HUDEP-2 (cell line): Measurements from ENCODE around the gene SYT1.
"Not testable (repeated sequence)": the region's sequence is repeated elsewhere in the genome, so short reads cannot be mapped to it uniquely, and the experiment has no call there.

ENCODE experiments used
- DNase-seq, 76 experiments: peaks; one replicate each; lab custom pipeline; 2025; ENCODE audit not compliant: unreplicated experiment in 76 of 76; lab: John Stamatoyannopoulos, UW

Gene SYT1

DNA sequence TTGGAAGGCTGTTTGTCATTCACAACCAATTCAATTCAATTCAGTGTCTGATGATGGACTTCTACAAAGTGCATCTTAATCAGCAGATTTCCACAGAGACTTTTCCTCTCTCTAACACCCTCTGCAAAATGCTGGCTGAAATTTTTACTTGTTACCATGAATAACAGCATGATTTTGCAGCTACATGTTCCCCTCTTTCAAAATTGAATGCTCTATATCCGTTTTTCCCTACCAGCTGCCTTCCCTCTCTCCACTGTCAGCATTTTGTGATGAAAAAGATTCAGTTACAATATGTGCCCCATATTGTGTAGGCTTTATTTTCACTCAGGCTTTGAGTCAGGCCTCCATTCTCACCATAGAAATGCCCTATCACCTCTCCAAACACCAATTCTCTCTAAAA is 334.6 kb downstream of the SYT1 start:
- no peak for DNase-seq

DNA sequence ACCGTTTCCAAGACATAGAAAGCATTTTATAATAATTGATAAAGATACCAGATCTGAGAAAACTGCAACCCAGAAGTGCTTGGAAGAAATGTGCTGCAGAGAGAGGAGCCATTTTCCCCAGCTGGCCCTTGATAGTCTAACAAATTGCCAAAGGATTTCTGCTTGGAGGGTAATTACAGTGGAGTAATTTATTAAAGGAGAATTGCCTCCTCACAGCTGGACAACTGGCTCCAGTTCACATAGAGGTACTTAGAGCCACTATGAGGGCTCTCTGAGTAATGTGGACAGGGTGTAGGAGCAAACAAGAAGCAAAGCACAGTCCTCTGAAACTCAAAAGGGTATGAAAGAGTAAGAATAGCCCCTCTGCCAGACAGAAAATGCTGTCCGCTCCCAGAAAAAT is 335.6 kb downstream of the SYT1 start:
- no peak for DNase-seq

DNA sequence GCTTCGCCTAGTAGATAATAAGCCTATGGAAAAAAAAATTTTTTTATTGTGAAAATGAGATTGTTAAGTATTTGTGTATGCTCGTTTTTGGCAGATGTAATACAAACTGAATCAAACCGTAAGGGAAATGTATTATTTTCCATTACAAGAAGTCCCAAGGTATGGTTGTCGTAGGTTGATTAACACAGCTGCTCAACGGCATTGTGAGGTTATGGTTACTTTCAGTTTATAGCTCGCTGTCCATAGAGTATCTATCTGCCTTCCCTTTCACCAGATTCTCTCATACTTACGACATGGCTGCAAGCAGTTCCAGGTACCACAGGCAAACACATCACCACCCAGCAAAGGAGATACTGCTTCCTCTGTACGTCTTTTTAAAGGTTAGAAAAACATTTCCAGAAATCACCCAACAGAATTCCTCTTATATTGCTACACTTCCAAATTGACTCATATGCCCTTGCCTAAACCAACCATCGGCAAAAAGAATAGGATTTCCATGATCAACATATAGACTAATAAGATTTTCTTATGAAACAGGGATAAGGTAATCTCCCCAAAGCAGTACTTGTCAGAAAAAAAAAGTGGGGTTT is 338.6 kb downstream of the SYT1 start:
- no peak for DNase-seq

DNA sequence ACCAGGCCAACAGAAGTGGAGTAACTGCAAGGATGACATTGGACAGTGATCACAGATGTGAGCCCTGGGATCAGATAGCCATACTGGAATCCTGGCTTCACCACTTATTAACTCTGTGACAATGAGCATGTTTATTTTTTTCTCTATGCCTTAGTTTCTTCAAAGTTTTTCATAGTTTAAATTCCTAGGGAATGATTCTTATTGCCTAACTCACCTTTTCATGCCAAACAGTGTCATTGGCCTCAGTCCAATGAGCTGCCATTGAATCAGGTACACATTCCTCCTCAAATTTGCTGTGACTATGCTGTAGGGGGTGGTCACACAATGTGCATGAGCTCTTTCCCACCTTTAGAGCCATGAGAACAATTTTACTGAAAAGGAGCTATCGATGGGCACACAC is 342.3 kb downstream of the SYT1 start:
- no peak for DNase-seq

DNA sequence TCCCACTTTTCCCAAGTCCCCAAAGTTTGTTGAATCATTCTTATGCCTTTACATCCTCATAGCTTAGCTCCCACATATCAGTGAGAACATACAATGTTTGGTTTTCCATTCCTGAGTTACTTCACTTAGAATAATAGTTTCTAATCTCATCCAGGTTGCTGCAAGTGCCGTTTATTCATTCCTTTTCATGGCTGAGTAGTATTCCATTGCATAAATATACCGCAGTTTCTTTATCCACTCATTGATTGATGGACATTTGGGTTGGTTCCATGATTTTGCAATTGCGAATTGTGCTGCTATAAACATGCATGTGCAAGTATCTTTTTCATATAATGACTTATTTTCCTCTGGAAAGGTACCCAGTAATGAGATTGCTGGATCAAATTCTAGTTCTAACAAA is 345.8 kb downstream of the SYT1 start:
- DNase-seq = not testable (repeated sequence)

DNA sequence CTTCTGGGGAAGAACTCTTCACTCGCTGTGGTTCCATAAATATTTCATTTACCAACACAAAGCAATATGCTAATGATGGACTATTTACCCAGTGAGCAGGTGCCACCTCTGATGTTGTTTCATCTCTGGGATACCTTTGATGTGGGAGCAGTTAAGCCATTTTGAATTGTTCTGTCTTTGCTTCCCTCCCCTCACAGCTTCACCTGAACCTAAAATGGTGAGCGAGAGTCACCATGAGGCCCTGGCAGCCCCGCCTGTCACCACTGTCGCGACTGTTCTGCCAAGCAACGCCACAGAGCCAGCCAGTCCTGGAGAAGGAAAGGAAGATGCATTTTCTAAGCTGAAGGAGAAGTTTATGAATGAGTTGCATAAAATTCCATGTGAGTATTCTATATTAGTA is 352.7 kb downstream of the SYT1 start:
- no peak for DNase-seq

DNA sequence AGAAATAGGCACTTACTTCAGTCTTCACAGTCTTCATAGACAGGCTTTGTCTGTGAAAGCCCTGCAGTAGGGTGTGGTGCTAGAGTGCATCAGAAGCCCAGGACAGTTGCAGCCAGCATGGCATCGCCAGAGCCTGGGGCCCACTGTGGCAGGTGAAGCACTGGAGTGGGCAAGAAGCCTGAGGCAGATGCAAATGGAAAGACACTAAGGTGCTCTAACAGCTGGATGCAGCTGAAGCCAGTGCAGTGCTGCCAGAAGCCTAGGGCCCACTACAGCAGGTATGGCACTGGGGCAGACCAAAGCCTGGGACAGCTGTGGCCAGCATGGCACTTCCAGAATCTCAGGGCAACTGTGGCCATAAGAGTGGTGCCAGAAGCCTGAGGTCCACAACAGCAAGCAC is 358.6 kb downstream of the SYT1 start:
- no peak for DNase-seq

DNA sequence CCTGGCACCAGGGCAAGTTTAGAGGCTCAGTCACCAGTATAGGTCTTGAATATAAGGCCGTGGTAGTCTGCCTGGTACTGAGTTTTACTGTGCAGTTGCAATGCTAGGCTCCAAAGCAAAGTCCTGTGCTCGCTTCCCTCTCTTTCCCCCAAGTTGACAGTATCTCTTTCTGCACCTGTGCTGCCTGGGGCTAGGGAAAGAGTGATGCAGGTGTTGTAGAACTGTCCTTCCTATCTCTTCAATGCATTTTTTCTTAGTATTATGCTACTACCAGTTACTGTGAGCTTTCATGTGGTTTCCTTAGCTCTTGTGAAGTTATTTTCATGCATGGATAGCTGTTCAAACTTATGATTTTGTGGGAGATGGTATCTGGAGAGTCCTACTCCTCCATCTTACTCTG is 359.2 kb downstream of the SYT1 start:
- DNase-seq = no peak

DNA sequence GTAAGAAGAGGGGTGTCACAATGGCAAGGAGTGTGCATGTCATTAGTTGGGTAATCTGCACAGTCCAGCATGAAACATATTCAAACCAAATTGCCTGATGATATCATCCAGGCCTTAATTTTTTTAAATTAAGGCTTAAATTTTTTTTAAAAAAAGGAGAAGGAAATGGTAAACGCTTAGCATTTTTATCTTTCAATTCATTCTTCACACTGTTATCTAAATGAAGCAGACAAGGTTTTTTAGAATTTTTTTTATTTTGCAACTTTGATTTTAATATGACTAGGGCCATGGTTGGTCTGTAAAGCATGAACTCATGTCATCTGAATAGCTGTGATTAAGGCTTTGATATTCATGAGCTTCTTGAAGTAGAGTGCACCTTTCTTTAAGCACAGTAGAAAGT is 362.5 kb downstream of the SYT1 start:
- no peak for DNase-seq

DNA sequence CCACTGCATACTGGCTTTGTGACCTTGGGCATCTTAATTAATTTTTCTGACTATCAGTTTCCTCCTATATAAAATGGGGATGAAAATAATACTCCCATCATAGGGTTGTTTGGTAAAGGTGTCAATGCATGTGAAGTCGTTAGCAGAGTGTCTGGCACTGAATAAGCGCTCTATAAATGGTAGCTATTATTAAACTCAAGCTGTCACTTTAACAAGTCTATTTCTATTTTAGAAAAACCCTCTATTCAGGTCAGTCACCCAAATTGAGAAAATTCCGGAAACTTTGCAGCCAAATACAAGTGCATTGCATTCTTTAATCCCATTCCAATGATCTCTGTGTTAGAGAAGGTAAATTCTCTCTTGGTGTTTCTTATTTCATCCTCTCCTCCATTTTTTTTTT is 363.1 kb downstream of the SYT1 start:
- DNase-seq = no peak

DNA sequence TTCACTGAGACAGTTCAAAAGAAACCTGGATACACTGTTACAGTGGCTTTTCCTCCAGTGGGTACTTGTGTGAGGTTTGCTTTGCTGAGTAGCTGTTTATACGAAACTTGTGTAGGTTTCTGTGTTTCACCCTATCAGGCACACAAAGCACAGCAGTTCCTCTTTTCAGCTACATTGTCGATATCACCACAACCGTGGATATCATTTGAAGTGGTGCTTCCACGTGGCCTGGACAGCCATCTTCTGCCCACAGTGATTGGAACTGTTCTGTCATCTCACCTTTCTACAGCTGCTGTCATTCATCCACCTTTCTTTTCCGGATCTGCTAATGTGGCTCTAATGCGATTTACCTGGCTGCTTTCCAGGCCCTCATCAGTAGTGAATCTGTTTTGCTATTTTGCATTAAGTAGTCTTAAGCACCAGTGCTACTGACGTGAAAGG is 368.8 kb downstream of the SYT1 start:
- no peak for DNase-seq

DNA sequence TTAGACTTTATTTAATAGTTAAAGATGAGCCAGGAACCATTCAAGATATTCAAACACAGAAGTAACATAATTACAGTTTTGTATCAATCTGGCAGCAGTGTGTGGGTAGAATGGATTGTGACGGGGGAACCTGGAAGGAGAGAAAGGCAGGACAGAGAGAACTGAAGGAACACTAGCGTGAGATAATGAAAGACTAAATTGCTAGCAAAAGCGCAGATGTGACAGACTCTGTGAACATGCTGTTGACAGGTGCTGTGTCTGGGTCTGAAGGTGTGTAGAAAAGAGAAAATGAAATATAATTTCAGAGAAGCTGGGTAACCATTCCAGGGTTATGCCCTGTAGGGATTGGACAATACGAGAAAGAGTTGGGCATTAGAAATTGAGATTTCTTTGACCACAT is 372.3 kb downstream of the SYT1 start:
- no peak for DNase-seq

DNA sequence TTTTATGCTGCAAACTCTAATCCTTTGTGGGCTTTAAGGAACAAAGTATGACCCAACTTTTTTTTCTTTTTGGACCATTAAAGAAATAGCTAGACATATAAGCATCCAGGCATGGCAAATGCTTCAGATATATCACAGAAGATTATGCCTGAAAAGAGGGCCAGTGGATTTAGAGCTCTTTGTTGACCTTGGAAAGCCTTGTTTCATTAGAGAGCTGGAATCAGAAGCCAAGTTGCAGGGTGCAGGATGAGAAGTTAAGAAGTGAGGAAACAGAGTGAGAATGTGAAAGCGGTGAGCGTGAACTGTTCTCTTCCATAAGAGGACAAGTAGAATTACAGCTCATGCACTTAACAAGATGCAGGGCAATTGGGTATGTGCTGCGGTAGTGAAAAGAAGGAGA is 373.7 kb downstream of the SYT1 start:
- DNase-seq = no peak

DNA sequence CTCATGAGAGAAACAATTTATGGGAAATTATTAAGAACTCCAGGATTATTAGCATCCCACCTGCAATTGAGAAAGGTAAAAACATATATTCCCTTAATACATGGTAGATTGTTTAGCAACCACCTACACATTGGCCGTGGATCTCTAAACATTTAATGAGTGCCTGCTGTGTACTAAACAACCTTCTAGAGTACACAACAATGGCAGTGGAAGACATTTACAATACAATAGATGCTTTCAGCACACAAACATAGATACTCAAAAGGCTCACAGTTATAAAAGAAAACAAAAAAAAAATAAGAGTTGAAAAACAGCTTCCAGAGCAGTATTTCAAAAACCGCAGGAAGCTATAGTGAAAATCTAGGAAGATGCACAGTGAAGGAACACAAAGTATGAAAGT is 382.9 kb downstream of the SYT1 start:
- DNase-seq = no peak

DNA sequence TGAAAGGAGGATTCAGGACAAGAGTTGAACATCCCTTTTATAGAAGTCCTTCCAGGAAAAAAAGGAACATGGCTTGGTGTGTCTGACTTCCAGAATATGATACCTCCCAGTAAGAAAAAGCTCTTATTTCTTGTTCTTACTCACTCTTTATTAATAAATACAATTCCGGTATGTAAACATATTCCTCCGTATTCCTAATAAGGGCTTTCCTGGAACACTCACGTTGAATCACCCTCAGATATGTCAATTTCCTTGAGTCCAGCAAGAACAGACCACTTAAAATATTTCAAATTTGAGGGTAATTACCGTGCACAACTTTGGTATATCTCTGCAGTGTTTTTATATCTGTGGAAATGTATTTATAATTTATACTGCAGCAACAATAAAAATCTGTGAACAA is 385.6 kb downstream of the SYT1 start:
- DNase-seq = no peak

DNA sequence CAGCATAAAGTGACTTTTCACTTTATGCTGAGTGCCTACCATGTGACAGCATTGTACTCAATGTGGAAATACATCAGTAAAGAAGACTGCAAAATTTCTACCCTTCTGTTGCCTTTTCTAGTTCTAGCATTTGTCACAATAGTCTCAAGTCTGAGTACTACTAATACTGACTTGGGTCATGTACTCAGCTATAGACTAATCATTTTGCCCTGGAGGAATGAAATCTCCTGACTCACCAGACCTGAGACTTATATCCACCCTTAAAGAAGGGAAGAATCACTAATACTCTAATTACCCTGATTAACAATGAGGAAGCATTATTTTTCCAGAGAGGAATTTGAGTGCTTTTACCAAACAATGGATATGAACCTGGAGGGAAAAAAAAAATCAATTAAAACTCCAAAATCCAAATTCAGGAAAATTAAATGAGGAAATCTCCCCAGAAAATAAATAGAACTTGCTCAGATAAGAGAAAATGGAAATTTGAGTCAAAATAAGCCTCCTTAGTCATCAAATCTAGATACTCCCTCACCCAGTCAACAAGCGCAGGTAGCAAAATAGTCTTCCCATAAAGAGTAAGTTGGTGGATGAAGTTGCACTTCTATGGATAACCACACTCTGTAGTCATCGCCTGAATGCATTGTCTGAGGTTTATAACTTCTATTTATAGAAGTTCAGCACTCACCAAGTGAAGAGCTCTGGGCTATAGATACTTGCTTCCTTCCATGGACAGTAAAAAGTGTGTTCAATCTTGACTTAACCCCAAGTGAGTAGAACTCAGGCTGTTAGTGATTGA is 386.6 kb downstream of the SYT1 start:
- no peak for DNase-seq

DNA sequence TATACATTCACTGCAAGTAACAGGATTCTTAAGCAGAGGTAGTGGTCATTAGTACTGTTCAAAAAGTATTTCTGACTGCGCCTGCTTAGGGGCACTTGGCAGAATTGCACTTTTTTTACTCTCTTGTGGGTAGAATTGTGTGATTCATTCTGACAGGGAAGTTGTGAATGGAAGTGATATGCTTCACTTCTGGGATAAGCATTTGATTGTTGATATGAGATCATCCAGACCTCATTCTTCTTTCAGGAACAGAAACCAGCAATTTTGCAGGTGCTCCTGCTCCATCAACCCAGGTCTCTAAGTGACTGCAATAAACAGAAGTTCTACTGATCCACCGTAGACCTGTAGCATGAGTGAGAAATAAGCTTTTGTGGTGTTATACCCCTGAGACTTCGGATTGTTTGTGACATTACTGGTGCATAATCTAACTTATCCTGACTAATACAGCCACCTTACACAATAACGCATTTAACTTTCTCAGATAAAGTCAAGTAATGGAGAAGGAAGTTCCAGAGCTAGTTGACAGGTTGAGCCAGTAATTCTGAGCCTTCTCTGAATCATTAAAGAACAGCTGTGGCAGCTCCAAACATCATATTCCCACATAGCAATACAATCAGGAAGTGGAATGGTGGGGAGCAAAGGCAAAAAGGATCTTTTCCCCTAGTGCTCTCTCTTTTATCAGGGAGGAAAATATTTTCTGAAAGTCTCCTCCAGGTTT is 387.9 kb downstream of the SYT1 start:
- no peak for DNase-seq

DNA sequence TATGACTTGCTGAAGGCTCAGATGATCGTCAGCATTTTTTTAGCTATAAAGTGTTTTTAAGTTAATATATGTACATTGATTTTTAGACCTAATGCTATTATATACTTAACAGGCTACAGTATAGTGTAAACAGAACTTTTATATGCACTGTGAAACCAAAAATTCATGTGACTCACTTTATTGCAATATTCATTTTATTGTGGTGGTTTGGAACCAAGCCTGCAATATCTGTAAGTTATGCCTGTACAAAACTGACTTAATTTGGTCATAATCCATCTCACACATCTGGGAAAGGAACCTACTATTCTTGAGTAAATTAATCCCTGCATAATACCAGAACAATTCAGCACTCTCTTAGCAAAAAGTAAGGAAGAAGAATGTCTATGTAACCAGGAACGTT is 390.7 kb downstream of the SYT1 start:
- DNase-seq = no peak

DNA sequence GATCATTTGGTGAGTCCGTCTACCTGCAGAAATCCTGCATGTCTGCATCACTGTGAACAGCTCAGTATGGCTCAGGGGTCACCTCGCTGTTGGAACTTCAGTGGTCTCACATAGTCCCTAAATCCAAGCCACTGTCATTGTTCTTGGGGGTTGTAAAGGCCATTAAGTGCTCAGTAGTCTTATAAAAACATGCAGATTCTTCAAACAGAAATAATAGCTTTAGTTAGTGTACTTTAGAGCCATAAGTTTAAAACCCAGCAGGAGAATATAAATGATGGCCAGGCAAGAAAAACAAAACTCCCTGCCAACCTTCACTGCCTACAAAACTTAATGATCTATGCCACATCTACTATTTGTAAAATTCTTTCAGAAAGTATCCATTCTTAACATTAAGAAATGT is 396.3 kb downstream of the SYT1 start:
- no peak for DNase-seq

DNA sequence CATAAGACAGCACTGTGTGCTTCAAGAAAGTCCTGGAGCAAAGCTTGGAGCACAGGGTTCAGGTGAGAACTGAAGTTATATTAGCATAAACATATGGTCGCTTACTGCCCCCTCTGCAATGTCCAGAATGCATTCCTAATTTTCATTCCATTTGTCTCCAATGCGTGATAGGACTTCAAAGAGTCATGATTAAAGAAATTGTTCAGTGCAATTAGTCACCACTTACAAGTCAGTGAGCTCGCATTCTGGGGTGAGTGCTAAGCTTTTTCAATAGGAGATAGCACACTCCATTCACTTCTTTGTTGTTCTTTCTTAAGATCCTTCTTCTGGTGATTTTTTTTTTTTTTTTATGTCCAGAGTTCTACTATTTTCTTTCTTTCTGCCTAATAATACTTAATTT is 398.4 kb downstream of the SYT1 start:
- DNase-seq = no peak

DNA sequence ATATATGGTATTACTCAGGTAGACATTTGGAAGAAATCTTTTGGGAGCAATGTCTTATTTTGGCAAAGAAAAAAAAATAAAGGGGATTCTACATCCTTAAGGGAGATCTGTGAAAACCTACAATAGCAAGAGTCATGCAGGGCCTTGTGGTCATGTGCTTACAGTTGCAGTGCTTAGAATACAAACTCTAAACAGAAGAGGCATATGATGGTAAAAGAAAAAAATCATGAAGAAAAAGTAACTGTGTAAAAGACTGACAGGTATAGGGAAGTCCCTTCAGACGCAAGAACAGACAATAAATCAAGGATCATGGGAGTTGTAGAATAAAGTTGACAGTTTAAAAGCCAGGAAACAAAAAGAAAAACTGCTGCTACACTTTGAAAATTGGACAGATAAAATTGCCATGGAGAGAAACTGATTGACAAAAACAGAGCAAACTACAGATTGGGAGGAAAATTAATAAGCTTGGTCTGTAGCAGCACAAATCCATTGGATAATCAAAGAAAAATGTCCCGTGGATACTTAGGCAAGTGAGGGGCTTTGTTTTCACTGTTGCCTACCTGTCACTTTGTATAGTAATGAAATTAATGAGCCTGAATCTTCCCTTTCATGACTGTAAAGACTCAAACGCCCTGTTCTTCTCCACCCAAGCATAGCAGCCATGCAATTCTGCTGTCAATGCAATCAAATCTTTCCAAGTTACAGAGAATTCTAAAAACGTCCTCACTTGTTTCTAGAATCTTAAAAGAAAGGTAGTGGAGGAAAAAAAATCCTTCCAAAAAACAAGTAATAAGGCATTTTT is 402.0 kb downstream of the SYT1 start:
- no peak for DNase-seq
